K562 (cell line): Measurements from ENCODE around the gene SDR42E2. TPM values are rescaled to one million over a fixed set of nuclear protein-coding genes. Genes with fewer than 3 reads are reported as not detected.

Source experiments
- ATF1 ChIP-seq, 2 experiments: fragments of 450-650 bp in 1 of 2; IDR thresholded peaks; 2 replicates each; pipeline ENCODE4 v1.6.1; 2016; ENCODE audit warnings: missing compliant biosample characterization in 1 of 2, missing genetic modification characterization in 1 of 2
- CBFB ChIP-seq: sonication (generic); formaldehyde crosslinking; IDR thresholded peaks from 2 replicates; pipeline ENCODE4 v1.4.0; 2020; ENCODE audit warnings: mild to moderate bottlenecking, missing genetic modification reagents
- CBX8 ChIP-seq: fragments of 200-600 bp; sonication (generic); IDR thresholded peaks from 2 replicates; pipeline ENCODE4 v1.6.1; 2012; ENCODE audit warnings: borderline replicate concordance, mixed run types, low read depth, mild to moderate bottlenecking, moderate library complexity, mixed read lengths, low read length, control low read depth, inconsistent platforms; ENCODE audit not compliant: poor library complexity, severe bottlenecking; ENCODE audit errors: extremely low read depth
- DDX20 ChIP-seq: fragments of 450-650 bp; IDR thresholded peaks from 2 replicates; pipeline ENCODE4 v1.6.1; 2016; ENCODE audit warnings: missing genetic modification characterization, low read depth, mild to moderate bottlenecking, missing compliant biosample characterization, moderate library complexity
- ERF ChIP-seq: fragments of 450-650 bp; formaldehyde crosslinking; IDR thresholded peaks from 2 replicates; pipeline ENCODE4 v1.4.0; 2020; ENCODE audit warnings: mild to moderate bottlenecking, mixed read lengths
- GATAD2A ChIP-seq: fragments of 450-650 bp; IDR thresholded peaks from 2 replicates; pipeline ENCODE4 v1.6.1; 2017
- IRF2 ChIP-seq: sonication (generic); formaldehyde crosslinking; IDR thresholded peaks from 2 replicates; pipeline ENCODE4 v1.8.1; 2022; ENCODE audit warnings: mild to moderate bottlenecking, missing genetic modification reagents
- MAZ ChIP-seq, 2 experiments: fragments of 450-650 bp in 1 of 2; sonication (generic) in 1 of 2; formaldehyde crosslinking; IDR thresholded peaks in 1 of 2; conservative IDR thresholded peaks in 1 of 2; 2 replicates each; pipeline versions ENCODE4 v1.4.0 to v1.5.0; 2020; ENCODE audit warnings: mild to moderate bottlenecking in 1 of 2, missing genetic modification reagents in 1 of 2
- MTA1 ChIP-seq: fragments of 450-650 bp; IDR thresholded peaks from 2 replicates; pipeline ENCODE4 v1.6.1; 2017; ENCODE audit warnings: borderline replicate concordance
- MXI1 ChIP-seq: IDR thresholded peaks from 2 replicates; pipeline ENCODE4 v1.6.1; 2011; ENCODE audit warnings: low read depth, mild to moderate bottlenecking, improper control_type of control experiment, low read length
- NFYB ChIP-seq: IDR thresholded peaks from 2 replicates; pipeline ENCODE4 v1.6.1; 2011; ENCODE audit warnings: mild to moderate bottlenecking, moderate library complexity; ENCODE audit not compliant: insufficient read length; ENCODE audit errors: extremely low read depth
- NONO ChIP-seq, 2 experiments: fragments of 200-400 bp in 1 of 2; fragments of 450-650 bp in 1 of 2; formaldehyde crosslinking in 1 of 2; IDR thresholded peaks; 2 replicates each; pipeline ENCODE4 v1.6.1; 2017; ENCODE audit warnings: low read depth in 2 of 2, mild to moderate bottlenecking in 2 of 2, moderate library complexity in 2 of 2, low read length in 1 of 2
- POLR2AphosphoS2 ChIP-seq: IDR thresholded peaks from 2 replicates; pipeline ENCODE4 v1.6.1; 2012; ENCODE audit warnings: low read length, improper control_type of control experiment
- POLR2G ChIP-seq: fragments of 200-400 bp; formaldehyde crosslinking; IDR thresholded peaks from 2 replicates; pipeline ENCODE4 v1.6.1; 2017; ENCODE audit warnings: low read depth, mild to moderate bottlenecking, antibody characterized with exemption, low read length, moderate library complexity
- POLR2H ChIP-seq: IDR thresholded peaks from 2 replicates; pipeline ENCODE4 v1.6.1; 2016; ENCODE audit warnings: missing genetic modification characterization, low read depth, mild to moderate bottlenecking, control low read depth, missing compliant biosample characterization, moderate library complexity
- RBBP5 ChIP-seq: fragments of 200-600 bp; sonication (generic); IDR thresholded peaks from 2 replicates; pipeline ENCODE4 v1.6.1; 2012; ENCODE audit warnings: borderline replicate concordance, mild to moderate bottlenecking, low read length, control low read depth, inconsistent platforms; ENCODE audit not compliant: insufficient read depth, poor library complexity, severe bottlenecking
- RFX7 ChIP-seq: fragments of 250-450 bp; sonication (Bioruptor Pico); IDR thresholded peaks from 2 replicates; pipeline ENCODE4 v1.5.1; 2021; ENCODE audit warnings: mild to moderate bottlenecking
- XRCC3 ChIP-seq: fragments of 450-650 bp; IDR thresholded peaks from 2 replicates; pipeline ENCODE4 v1.6.1; 2017; ENCODE audit warnings: mild to moderate bottlenecking, moderate library complexity
- ZKSCAN8 ChIP-seq: fragments of 200-800 bp; sonication (Bioruptor generic); IDR thresholded peaks from 2 replicates; pipeline ENCODE4 v1.6.1; 2016; ENCODE audit warnings: missing genetic modification characterization, missing compliant biosample characterization
- ZNF589 ChIP-seq: fragments of 200-800 bp; sonication (Bioruptor generic); IDR thresholded peaks from 2 replicates; pipeline ENCODE4 v1.6.1; 2016; ENCODE audit warnings: low read depth, missing genetic modification characterization, missing compliant biosample characterization
- ZNF77 ChIP-seq: fragments of 250-450 bp; sonication (Bioruptor Pico); IDR thresholded peaks from 2 replicates; pipeline ENCODE4 v1.5.0; 2020
- ZNF830 ChIP-seq: fragments of 250-450 bp; sonication (Bioruptor Pico); IDR thresholded peaks from 2 replicates; pipeline ENCODE4 v1.5.0; 2021; ENCODE audit warnings: mild to moderate bottlenecking
- polyA plus RNA-seq, 8 experiments: library from polyadenylated mRNA; depleted of rRNA in 4 of 8; stranded (reverse) in 5 of 8; unstranded in 3 of 8; fragments of >200 nt; fragmentation: Nextera tagmentation in 2 of 8; fragmentation: Illumina TruSeq in 1 of 8; extraction: Ambion mirVana in 2 of 8; extraction: Trizol in 1 of 8; gene quantifications; 2 replicates each; pipeline versions ENCODE4 v1.2.1 to v1.2.3, GENCODE V29; 2011 to 2014; ENCODE audit warnings: inconsistent platforms in 1 of 8, missing spikeins in 1 of 8
- total RNA-seq, 7 experiments: library from RNA; depleted of rRNA in 6 of 7; stranded (reverse); fragments of >200 nt in 6 of 7; fragmentation: Illumina TruSeq in 2 of 7; extraction: Trizol in 2 of 7; gene quantifications; 2 replicates each; pipeline versions ENCODE4 v1.2.1 to v1.2.3, GENCODE V29; 2011 to 2021; ENCODE audit warnings: low replicate concordance in 1 of 7
- TF ChIP-seq, protein P1 (sequence below): conservative IDR thresholded peaks from 2 replicates; pipeline ENCODE4 v1.6.1; 2011; ENCODE audit warnings: low read depth, mild to moderate bottlenecking, low read length; ENCODE audit not compliant: control insufficient read depth
- TF ChIP-seq, protein P2 (sequence below): fragments of 450-650 bp; IDR thresholded peaks from 2 replicates; pipeline ENCODE4 v1.6.1; 2017; ENCODE audit warnings: mild to moderate bottlenecking, moderate library complexity
- TF ChIP-seq, protein P3 (sequence below): sonication (generic); formaldehyde crosslinking; IDR thresholded peaks from 2 replicates; pipeline ENCODE4 v1.8.0; 2022; ENCODE audit warnings: missing genetic modification reagents, mild to moderate bottlenecking, borderline replicate concordance

SDR42E2 gene
- total and polyA plus RNA-seq, 9 of the 15 experiments (the other 6 are each of a cell fraction or from before 2014, with no cell fraction given): 0.03 to 0.07 (median 0.04) TPM; not detected in 4

DNA sequence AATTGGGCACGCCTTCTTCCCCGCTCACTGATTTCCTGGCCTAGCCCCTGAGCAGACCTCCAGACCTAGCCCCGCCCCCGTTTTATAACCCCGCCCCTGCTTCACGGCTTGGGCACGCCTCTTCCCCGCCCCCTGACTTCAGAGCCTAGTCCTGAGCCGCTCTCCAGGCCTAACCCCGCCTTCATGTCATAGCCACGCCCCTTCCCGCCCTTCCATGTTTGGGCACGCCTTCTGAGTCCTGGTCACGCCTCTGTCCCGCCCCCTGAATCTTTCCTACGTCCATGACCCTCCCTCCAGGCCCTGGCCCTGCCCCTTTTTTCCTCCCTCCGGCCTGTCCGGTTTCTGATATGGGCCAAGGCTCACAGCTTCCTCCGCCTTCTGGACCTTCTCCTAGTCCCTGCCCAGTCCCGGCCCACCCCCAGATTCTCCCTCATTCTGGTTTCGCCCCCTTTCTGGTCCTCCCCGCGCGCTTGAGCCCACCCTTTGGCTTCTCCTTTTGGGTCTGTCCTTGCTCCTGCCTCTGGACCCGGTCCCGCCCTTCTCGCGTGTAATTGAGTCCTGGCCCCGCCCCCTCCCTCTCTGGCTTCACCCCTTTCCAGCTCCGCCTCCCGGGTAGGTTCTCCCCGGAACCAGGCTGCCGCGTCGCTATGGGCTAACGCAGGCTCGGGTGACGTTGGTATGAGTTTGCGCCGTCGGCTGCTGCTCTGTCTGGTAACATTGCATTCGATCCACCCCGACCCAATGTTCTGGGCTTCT lies 28.6 kb downstream of the SDR42E2 start (continued):
- TF ChIP-seq DDX20 (tag) (no peak), POLR2AphosphoS2 (no peak), NFYB (no peak), ZNF589 (CRISPR knock-in tag) (no peak), ATF1 (CRISPR knock-in tag; IDR thresholded peaks at IDR 0.05) (no peak), ATF1 (tag; IDR thresholded peaks at IDR 0.05) (peak; percentile 93), POLR2H (tag) (no peak), ZNF830 (CRISPR knock-in tag) (no peak), XRCC3 (no peak), IRF2 (CRISPR knock-in tag) (no peak), CBFB (CRISPR knock-in tag) (no peak), MXI1 (0 out of 2 replicates have a peak, but pooled peaks have one; percentile 1), CBX8 (no peak), GATAD2A (no peak; the same call in 1 of the 2 replicates), NONO (IDR thresholded peaks at IDR 0.05; ENCODE audit: low read depth in 2 of 2, low read length in 1 of 2) (no peak), ZKSCAN8 (CRISPR knock-in tag) (no peak), POLR2G (peak; percentile 90), MTA1 (0 out of 2 replicates have a peak, but pooled peaks have one; percentile 41), RBBP5 (no peak), ERF (CRISPR knock-in tag) (no peak), MAZ (CRISPR knock-in tag; conservative IDR thresholded peaks at IDR 0.05 in 1 of 2, IDR thresholded peaks at IDR 0.05 in 1 of 2) (peak in 1 of 2 experiments; percentile 77; a peak in 2 of 4 replicates), RFX7 (CRISPR knock-in tag) (no peak), ZNF77 (CRISPR knock-in tag) (no peak)
- TF ChIP-seq, protein P1, sequence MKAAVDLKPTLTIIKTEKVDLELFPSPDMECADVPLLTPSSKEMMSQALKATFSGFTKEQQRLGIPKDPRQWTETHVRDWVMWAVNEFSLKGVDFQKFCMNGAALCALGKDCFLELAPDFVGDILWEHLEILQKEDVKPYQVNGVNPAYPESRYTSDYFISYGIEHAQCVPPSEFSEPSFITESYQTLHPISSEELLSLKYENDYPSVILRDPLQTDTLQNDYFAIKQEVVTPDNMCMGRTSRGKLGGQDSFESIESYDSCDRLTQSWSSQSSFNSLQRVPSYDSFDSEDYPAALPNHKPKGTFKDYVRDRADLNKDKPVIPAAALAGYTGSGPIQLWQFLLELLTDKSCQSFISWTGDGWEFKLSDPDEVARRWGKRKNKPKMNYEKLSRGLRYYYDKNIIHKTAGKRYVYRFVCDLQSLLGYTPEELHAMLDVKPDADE: no peak
- TF ChIP-seq, protein P2, sequence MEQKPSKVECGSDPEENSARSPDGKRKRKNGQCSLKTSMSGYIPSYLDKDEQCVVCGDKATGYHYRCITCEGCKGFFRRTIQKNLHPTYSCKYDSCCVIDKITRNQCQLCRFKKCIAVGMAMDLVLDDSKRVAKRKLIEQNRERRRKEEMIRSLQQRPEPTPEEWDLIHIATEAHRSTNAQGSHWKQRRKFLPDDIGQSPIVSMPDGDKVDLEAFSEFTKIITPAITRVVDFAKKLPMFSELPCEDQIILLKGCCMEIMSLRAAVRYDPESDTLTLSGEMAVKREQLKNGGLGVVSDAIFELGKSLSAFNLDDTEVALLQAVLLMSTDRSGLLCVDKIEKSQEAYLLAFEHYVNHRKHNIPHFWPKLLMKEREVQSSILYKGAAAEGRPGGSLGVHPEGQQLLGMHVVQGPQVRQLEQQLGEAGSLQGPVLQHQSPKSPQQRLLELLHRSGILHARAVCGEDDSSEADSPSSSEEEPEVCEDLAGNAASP: no peak
- TF ChIP-seq, protein P3, sequence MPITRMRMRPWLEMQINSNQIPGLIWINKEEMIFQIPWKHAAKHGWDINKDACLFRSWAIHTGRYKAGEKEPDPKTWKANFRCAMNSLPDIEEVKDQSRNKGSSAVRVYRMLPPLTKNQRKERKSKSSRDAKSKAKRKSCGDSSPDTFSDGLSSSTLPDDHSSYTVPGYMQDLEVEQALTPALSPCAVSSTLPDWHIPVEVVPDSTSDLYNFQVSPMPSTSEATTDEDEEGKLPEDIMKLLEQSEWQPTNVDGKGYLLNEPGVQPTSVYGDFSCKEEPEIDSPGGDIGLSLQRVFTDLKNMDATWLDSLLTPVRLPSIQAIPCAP: no peak
